K562 (cell line): ENCODE measurements around the gene LTBP2. TPM values are rescaled to one million over a fixed set of nuclear protein-coding genes. Genes with fewer than 3 reads are reported as not detected.

Experiments
- ATAC-seq: fragments of 200-7000 bp; cut with Tn5 transposase; 3 replicates; pipeline ENCODE4 v1.9.1; 2020; ENCODE audit warnings: moderate library complexity
- BruUV-seq: library from RNA; stranded (reverse); fragments of 400-500 nt; replicated peaks from 2 replicates; lab custom pipeline; 2021; lab: Mats Ljungman, UMichigan
- CTCF ChIA-PET: fragments of 300-600 bp; formaldehyde crosslinking; extraction: SDS; loops from one replicate; lab custom pipeline; 2021; ENCODE audit warnings: low intra/inter-chr PET ratio; lab: Yijun Ruan, JAX
- POLR2A ChIA-PET: fragments of 300-600, 350-650 bp; sonication (Branson Sonifier 250); formaldehyde crosslinking; extraction: SDS; loops from one replicate; lab custom pipeline; 2021; ENCODE audit warnings: antibody characterized with exemption, inconsistent platforms; lab: Yijun Ruan, JAX
- DNase-seq, 4 experiments: peaks; one replicate each; pipeline versions ENCODE4 v3.0.0 to v3.0.0-alpha.2; 2011 to 2018; ENCODE audit warnings: low spot score in 3 of 4, mixed read lengths in 3 of 4; ENCODE audit errors: extremely low read depth in 1 of 4
- FAIRE-seq: peaks from 2 replicates; lab custom pipeline; 2011; peaks lifted over from hg19 to GRCh38; lab: Jason Lieb, UNC
- H2AFZ ChIP-seq: 2 replicates; pipeline ENCODE4 v1.6.0; 2011; ENCODE audit warnings: low read depth, low read length, control low read depth, inconsistent platforms
- H3K27ac ChIP-seq: fragments of 200-600 bp; 3 replicates; pipeline ENCODE4 v1.8.0; 2011; ENCODE audit warnings: low read depth, mild to moderate bottlenecking, control low read depth, inconsistent platforms, low read length, moderate library complexity, mixed read lengths; ENCODE audit errors: extremely low read depth
- H3K27me3 ChIP-seq, 2 experiments: fragments of 300-600 bp in 1 of 2; 2 replicates in 1 of 2; 3 replicates in 1 of 2; pipeline versions ENCODE4 v1.6.0 to v1.8.0; 2011; ENCODE audit warnings: inconsistent platforms in 2 of 2, low read length in 2 of 2, mild to moderate bottlenecking in 1 of 2, mixed read lengths in 1 of 2, moderate library complexity in 1 of 2; ENCODE audit not compliant: control insufficient read depth in 2 of 2, insufficient read depth in 2 of 2
- H3K36me3 ChIP-seq: fragments of 300-600 bp; 3 replicates; pipeline ENCODE4 v1.8.0; 2011; ENCODE audit warnings: mild to moderate bottlenecking, low read length, inconsistent platforms; ENCODE audit not compliant: control insufficient read depth, insufficient read depth
- H3K4me1 ChIP-seq, 2 experiments: fragments of 200-600 bp in 1 of 2; replicated peaks in 1 of 2; 2 replicates in 1 of 2; 3 replicates in 1 of 2; pipeline versions ENCODE4 v1.5.1 to v1.8.0; 2011; ENCODE audit warnings: inconsistent platforms in 2 of 2, low read length in 2 of 2, mild to moderate bottlenecking in 1 of 2, mixed read lengths in 1 of 2, moderate library complexity in 1 of 2; ENCODE audit not compliant: control insufficient read depth in 2 of 2, insufficient read depth in 2 of 2
- H3K4me2 ChIP-seq: 2 replicates; pipeline ENCODE4 v1.6.1; 2011; ENCODE audit warnings: low read length, control low read depth, inconsistent platforms, mixed read lengths; ENCODE audit not compliant: insufficient read depth
- H3K4me3 ChIP-seq: fragments of 200-600 bp; sonication (generic), shearing (Covaris generic); 2 replicates; pipeline ENCODE4 v1.5.1; 2016; ENCODE audit warnings: control low read depth, inconsistent platforms
- H3K79me2 ChIP-seq: fragments of 200-600 bp; 3 replicates; pipeline ENCODE4 v1.8.0; 2011; ENCODE audit warnings: low read length, inconsistent platforms; ENCODE audit not compliant: control insufficient read depth, insufficient read depth
- H3K9ac ChIP-seq, 2 experiments: 2 replicates each; pipeline versions ENCODE4 v1.6.0 to v1.6.1; 2011; ENCODE audit warnings: low read depth in 2 of 2, low read length in 2 of 2, control low read depth in 1 of 2, inconsistent platforms in 1 of 2, mild to moderate bottlenecking in 1 of 2, mixed read lengths in 1 of 2; ENCODE audit not compliant: insufficient read depth in 1 of 2
- H3K9me1 ChIP-seq: one replicate; pipeline ENCODE4 v1.6.0; 2011; ENCODE audit warnings: inconsistent platforms, mild to moderate bottlenecking, low read length, moderate library complexity; ENCODE audit not compliant: control insufficient read depth, insufficient read depth
- H3K9me3 ChIP-seq: replicated peaks from 2 replicates; pipeline ENCODE4 v1.5.1; 2011; ENCODE audit warnings: low read depth, low read length, inconsistent platforms; ENCODE audit not compliant: control insufficient read depth, insufficient read depth
- H4K20me1 ChIP-seq: replicated peaks from 2 replicates; pipeline ENCODE4 v1.6.1; 2011; ENCODE audit warnings: low read length, inconsistent platforms, mixed read lengths; ENCODE audit not compliant: control insufficient read depth, insufficient read depth
- BMI1 ChIP-seq: fragments of 150-350 bp; IDR thresholded peaks from 2 replicates; pipeline ENCODE4 v1.6.1; 2014; ENCODE audit warnings: low read length
- BRD4 ChIP-seq: fragments of 200-600 bp; sonication (generic); IDR thresholded peaks from 2 replicates; pipeline ENCODE4 v1.6.1; 2017; ENCODE audit warnings: inconsistent platforms
- MAFG ChIP-seq: fragments of 450-650 bp; conservative IDR thresholded peaks from 2 replicates; pipeline ENCODE4 v1.6.1; 2016; ENCODE audit warnings: missing genetic modification characterization, missing compliant biosample characterization
- NR2C1 ChIP-seq, 2 experiments: fragments of 450-650 bp; IDR thresholded peaks; 2 replicates each; pipeline ENCODE4 v1.6.1; 2017; ENCODE audit warnings: mild to moderate bottlenecking in 2 of 2, antibody characterized with exemption in 1 of 2, inconsistent platforms in 1 of 2, missing compliant biosample characterization in 1 of 2, missing genetic modification characterization in 1 of 2
- RBM25 ChIP-seq: fragments of 200-400 bp; formaldehyde crosslinking; IDR thresholded peaks from 2 replicates; pipeline ENCODE4 v1.6.1; 2018; ENCODE audit warnings: low read length, low read depth, moderate library complexity; ENCODE audit not compliant: severe bottlenecking
- RUNX1 ChIP-seq: sonication (generic); IDR thresholded peaks from 2 replicates; pipeline ENCODE4 v1.6.1; 2016; ENCODE audit warnings: antibody characterized with exemption, low read depth
- TCFL5 ChIP-seq: fragments of 250-450 bp; sonication (Bioruptor Pico); conservative IDR thresholded peaks from 2 replicates; pipeline ENCODE4 v1.6.1; 2021; ENCODE audit warnings: mild to moderate bottlenecking, moderate library complexity, matching md5 sums
- TRIM25 ChIP-seq: fragments of 450-650 bp; IDR thresholded peaks from 2 replicates; pipeline ENCODE4 v1.7.0; 2016; ENCODE audit warnings: borderline replicate concordance
- ZNF232 ChIP-seq: sonication (generic); formaldehyde crosslinking; IDR thresholded peaks from 2 replicates; pipeline ENCODE4 v1.8.0; 2022; ENCODE audit warnings: mild to moderate bottlenecking, missing genetic modification reagents
- WGBS: fragments of 100-300 bp; shearing (Covaris generic); methylation state at CpG from one replicate; pipeline ENCODE4 v1.1.6; 2016; ENCODE audit warnings: low coverage, mixed read lengths; ENCODE audit not compliant: insufficient coverage; ENCODE audit errors: missing lambda C conversion rate; 5-methylcytosine and 5-hydroxymethylcytosine counted together
- in situ Hi-C: fragments of 300-500 bp; cut with MboI; formaldehyde crosslinking; loops from 4 replicates; pipeline ENCODE4 v1.15.0; 2018; ENCODE audit warnings: inconsistent platforms, mixed read lengths
- intact Hi-C: fragments of 100-400 bp; cut with micrococcal nuclease; formaldehyde crosslinking; loops from 2 replicates; pipeline ENCODE4 v1.14.2; 2022
- polyA plus RNA-seq, 8 experiments: library from polyadenylated mRNA; depleted of rRNA in 4 of 8; stranded (reverse) in 5 of 8; unstranded in 3 of 8; fragments of >200 nt; fragmentation: Nextera tagmentation in 2 of 8; fragmentation: Illumina TruSeq in 1 of 8; extraction: Ambion mirVana in 2 of 8; extraction: Trizol in 1 of 8; gene quantifications; 2 replicates each; pipeline versions ENCODE4 v1.2.1 to v1.2.3, GENCODE V29; 2011 to 2014; ENCODE audit warnings: inconsistent platforms in 1 of 8, missing spikeins in 1 of 8
- total RNA-seq, 7 experiments: library from RNA; depleted of rRNA in 6 of 7; stranded (reverse); fragments of >200 nt in 6 of 7; fragmentation: Illumina TruSeq in 2 of 7; extraction: Trizol in 2 of 7; gene quantifications; 2 replicates each; pipeline versions ENCODE4 v1.2.1 to v1.2.3, GENCODE V29; 2011 to 2021; ENCODE audit warnings: low replicate concordance in 1 of 7
- TF ChIP-seq, protein P1 (sequence below): fragments of 250-450 bp; sonication (Bioruptor Pico); IDR thresholded peaks from 2 replicates; pipeline ENCODE4 v1.5.0; 2021; ENCODE audit warnings: mild to moderate bottlenecking, borderline replicate concordance
- TF ChIP-seq, protein P2 (sequence below): fragments of 250-450 bp; sonication (Bioruptor Pico); IDR thresholded peaks from 2 replicates; pipeline ENCODE4 v1.8.0; 2021; ENCODE audit warnings: mild to moderate bottlenecking, moderate library complexity

LTBP2 gene
- total and polyA plus RNA-seq, 9 of the 15 experiments (the other 6 are each of a cell fraction or from before 2014, with no cell fraction given) = under 0.01 to 0.18 (median 0.03) TPM; not detected in 3

DNA sequence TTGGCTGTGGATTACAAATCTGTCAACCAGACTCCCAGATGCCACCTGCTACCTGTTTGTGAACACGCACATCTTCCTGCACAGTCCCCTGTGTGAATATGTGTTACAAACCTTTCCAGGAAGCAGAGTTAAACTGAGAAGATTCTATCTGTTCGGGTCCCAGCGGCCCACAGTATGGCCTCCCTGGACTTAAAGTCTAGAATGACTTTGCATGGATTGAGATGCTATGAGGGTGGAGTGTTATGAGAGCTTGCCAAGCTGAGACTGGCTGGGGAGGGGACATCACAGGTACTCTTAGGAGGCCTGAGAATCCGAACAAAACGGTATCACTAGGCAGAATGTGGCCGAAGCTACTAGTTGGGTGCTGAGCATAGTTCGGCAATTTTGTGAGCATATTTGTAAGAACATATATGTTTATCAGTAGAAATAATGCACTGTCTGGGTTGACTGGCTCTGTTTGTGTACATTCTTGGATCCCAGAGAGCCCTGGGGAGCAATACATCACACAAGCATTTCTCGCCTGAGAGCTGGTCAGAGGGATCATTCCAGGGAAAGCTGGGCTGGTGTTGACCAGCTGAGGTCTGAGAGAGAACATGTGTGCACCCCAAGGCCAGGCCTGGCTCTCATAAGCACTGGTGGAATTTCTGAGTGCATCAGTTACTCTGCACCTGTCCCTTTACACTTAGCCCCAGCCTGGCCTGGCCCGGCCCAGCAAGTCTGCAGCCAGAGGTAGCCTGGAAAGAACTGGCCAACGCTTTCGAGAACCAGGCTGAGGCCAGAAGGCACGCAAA is 29.8 kb upstream of the LTBP2 start:
- POLR2A ChIA-PET = no interaction called here

More for the DNA sequence above, 29.8 kb upstream of the LTBP2 start:
- H3K9ac ChIP-seq = no peak overlapping the region
- no peak for TF ChIP-seq BMI1
- TF ChIP-seq NR2C1 (IDR thresholded peaks at IDR 0.05) = no peak
- no peak for TF ChIP-seq NR2C1 (tag; IDR thresholded peaks at IDR 0.05)
- no peak for TF ChIP-seq RUNX1
- no peak for TF ChIP-seq TCFL5
- TF ChIP-seq, protein P1, sequence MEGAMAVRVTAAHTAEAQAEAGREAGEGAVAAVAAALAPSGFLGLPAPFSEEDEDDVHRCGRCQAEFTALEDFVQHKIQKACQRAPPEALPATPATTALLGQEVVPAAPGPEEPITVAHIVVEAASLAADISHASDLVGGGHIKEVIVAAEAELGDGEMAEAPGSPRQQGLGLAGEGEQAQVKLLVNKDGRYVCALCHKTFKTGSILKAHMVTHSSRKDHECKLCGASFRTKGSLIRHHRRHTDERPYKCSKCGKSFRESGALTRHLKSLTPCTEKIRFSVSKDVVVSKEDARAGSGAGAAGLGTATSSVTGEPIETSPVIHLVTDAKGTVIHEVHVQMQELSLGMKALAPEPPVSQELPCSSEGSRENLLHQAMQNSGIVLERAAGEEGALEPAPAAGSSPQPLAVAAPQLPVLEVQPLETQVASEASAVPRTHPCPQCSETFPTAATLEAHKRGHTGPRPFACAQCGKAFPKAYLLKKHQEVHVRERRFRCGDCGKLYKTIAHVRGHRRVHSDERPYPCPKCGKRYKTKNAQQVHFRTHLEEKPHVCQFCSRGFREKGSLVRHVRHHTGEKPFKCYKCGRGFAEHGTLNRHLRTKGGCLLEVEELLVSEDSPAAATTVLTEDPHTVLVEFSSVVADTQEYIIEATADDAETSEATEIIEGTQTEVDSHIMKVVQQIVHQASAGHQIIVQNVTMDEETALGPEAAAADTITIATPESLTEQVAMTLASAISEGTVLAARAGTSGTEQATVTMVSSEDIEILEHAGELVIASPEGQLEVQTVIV = no peak
- no peak for TF ChIP-seq BRD4
- no peak for TF ChIP-seq ZNF232 (CRISPR knock-in tag)
- TF ChIP-seq, protein P2, sequence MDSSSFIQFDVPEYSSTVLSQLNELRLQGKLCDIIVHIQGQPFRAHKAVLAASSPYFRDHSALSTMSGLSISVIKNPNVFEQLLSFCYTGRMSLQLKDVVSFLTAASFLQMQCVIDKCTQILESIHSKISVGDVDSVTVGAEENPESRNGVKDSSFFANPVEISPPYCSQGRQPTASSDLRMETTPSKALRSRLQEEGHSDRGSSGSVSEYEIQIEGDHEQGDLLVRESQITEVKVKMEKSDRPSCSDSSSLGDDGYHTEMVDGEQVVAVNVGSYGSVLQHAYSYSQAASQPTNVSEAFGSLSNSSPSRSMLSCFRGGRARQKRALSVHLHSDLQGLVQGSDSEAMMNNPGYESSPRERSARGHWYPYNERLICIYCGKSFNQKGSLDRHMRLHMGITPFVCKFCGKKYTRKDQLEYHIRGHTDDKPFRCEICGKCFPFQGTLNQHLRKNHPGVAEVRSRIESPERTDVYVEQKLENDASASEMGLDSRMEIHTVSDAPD (CRISPR knock-in tag) = no peak
- no peak for TF ChIP-seq TRIM25
- TF ChIP-seq MAFG (tag) = no peak
- TF ChIP-seq RBM25 = no peak
- H3K27ac ChIP-seq = no peak overlapping the region
- H3K27me3 ChIP-seq = peaks cover 3 to 16% of the 10 kb centered on the region in 2 experiments; a peak in 4 of 5 replicates
- ATAC-seq = no peak; the same call in 2 of the 3 replicates
- H3K79me2 ChIP-seq = no peaks in the 10 kb centered on the region
- H3K9me3 ChIP-seq = no peaks in the 10 kb centered on the region
- H2AFZ ChIP-seq = no peak overlapping the region
- no peak overlapping the region for H3K4me2 ChIP-seq
- no peak overlapping the region for H3K4me3 ChIP-seq
- intact Hi-C loops (no loop called here), in situ Hi-C loops (no loop called here)
- no peaks in the 10 kb centered on the region for H3K9me1 ChIP-seq
- DNase-seq = no peak
- no peak for FAIRE-seq
- CTCF ChIA-PET = no interaction called here
- no TSS peak for BruUV-seq
- no peaks in the 10 kb centered on the region for H3K36me3 ChIP-seq
- H4K20me1 ChIP-seq = no peaks in the 10 kb centered on the region
- WGBS = 17% methylated on average over 12 of the region's 12 CpGs
- no peaks in the 10 kb centered on the region for H3K4me1 ChIP-seq
